Endodermal cell (in vitro differentiated cells): ENCODE data around the gene PLA2G4D. TPM values are rescaled to one million over a fixed set of nuclear protein-coding genes. Genes with fewer than 3 reads are reported as not detected.

Source experiments
- DNase-seq: peaks from one replicate; pipeline ENCODE4 v3.0.0-alpha.2; 2017
- H3K27ac ChIP-seq: 2 replicates; pipeline ENCODE4 v1.5.1; 2013; ENCODE audit warnings: mild to moderate bottlenecking, low read depth, low read length, moderate library complexity
- H3K27me3 ChIP-seq: 2 replicates; pipeline ENCODE4 v1.6.1; 2013; ENCODE audit warnings: mild to moderate bottlenecking, low read length, moderate library complexity; ENCODE audit not compliant: insufficient read depth, control insufficient read depth, poor library complexity, severe bottlenecking
- H3K36me3 ChIP-seq: 2 replicates; pipeline ENCODE4 v1.7.0; 2013; ENCODE audit warnings: mild to moderate bottlenecking, low read length, moderate library complexity; ENCODE audit not compliant: control insufficient read depth, insufficient read depth
- H3K4me1 ChIP-seq: one replicate; pipeline ENCODE4 v1.7.0; 2013; ENCODE audit warnings: low read length; ENCODE audit not compliant: control insufficient read depth, insufficient read depth
- H3K4me3 ChIP-seq: 2 replicates; pipeline ENCODE4 v1.5.1; 2013; ENCODE audit warnings: mild to moderate bottlenecking, low read length, moderate library complexity
- H3K9ac ChIP-seq: 2 replicates; pipeline ENCODE4 v1.6.1; 2013; ENCODE audit warnings: mild to moderate bottlenecking, low read length, moderate library complexity; ENCODE audit not compliant: poor library complexity, severe bottlenecking; ENCODE audit errors: extremely low read depth
- H3K9me3 ChIP-seq: 2 replicates; pipeline ENCODE4 v1.6.1; 2013; ENCODE audit warnings: mild to moderate bottlenecking, low read length, moderate library complexity; ENCODE audit not compliant: control insufficient read depth
- H3K27ac Mint-ChIP-seq: 2 replicates; pipeline ENCODE4 v1.8.0; 2020; ENCODE audit warnings: mixed read lengths
- H3K27me3 Mint-ChIP-seq: 2 replicates; pipeline ENCODE4 v1.8.0; 2021; ENCODE audit warnings: mild to moderate bottlenecking, mixed read lengths; ENCODE audit not compliant: insufficient read depth
- H3K36me3 Mint-ChIP-seq: 2 replicates; pipeline ENCODE4 v1.8.0; 2020; ENCODE audit warnings: low read depth, mixed read lengths
- H3K4me1 Mint-ChIP-seq: 2 replicates; pipeline ENCODE4 v1.8.0; 2020; ENCODE audit warnings: mixed read lengths
- H3K4me3 Mint-ChIP-seq: 2 replicates; pipeline ENCODE4 v1.8.0; 2020; ENCODE audit warnings: mild to moderate bottlenecking, moderate library complexity, mixed read lengths
- H3K9me3 Mint-ChIP-seq: 2 replicates; pipeline ENCODE4 v1.8.0; 2020; ENCODE audit warnings: mild to moderate bottlenecking, mixed read lengths
- WGBS, 2 experiments: methylation state at CpG; one replicate each; pipeline versions ENCODE4 v1.1.5 to v1.1.7; 2013; ENCODE audit warnings: missing lambda C conversion rate in 2 of 2, mixed read lengths in 1 of 2; ENCODE audit not compliant: insufficient coverage in 1 of 2, insufficient read length in 1 of 2; 5-methylcytosine and 5-hydroxymethylcytosine counted together
- total RNA-seq, 2 donors: library from RNA; stranded (reverse); fragmentation: NEBNext Ultra II Directional in 1 of 2; extraction: Animal tissue kit (Norgen Biotek cat#: 25700) in 1 of 2; gene quantifications; 2 replicates in 1 of 2; 3 replicates in 1 of 2; pipeline ENCODE4 v1.2.1, GENCODE V29; 2021
- TF ChIP-seq, protein P1 (sequence below): fragments of 200-600 bp; sonication (generic); conservative IDR thresholded peaks from 2 replicates; pipeline ENCODE4 v1.5.0; 2021; ENCODE audit warnings: antibody characterized with exemption, mild to moderate bottlenecking

Gene PLA2G4D
- total RNA-seq, 2 donors from 2014 or later = not detected

DNA sequence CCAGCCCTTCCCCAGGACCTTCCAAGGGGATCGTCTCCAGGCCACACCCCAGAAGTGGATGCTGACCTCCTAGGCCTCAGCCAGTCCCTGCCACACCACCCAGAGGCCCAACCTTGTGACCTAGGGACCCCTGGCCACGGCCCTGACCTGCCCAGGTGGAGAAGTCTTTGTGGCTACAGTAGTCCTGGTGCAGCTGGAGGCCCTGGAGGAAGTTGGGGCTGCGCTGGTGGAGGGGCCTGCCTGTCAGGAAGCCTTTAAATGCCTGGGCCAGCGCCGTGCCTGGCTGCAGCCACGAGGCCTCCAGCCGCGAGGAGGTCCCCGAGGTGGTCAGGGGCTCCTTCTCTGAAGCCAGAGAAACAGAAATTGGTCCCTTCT lies 23.4 kb downstream of the PLA2G4D start:
- TF ChIP-seq, protein P1, sequence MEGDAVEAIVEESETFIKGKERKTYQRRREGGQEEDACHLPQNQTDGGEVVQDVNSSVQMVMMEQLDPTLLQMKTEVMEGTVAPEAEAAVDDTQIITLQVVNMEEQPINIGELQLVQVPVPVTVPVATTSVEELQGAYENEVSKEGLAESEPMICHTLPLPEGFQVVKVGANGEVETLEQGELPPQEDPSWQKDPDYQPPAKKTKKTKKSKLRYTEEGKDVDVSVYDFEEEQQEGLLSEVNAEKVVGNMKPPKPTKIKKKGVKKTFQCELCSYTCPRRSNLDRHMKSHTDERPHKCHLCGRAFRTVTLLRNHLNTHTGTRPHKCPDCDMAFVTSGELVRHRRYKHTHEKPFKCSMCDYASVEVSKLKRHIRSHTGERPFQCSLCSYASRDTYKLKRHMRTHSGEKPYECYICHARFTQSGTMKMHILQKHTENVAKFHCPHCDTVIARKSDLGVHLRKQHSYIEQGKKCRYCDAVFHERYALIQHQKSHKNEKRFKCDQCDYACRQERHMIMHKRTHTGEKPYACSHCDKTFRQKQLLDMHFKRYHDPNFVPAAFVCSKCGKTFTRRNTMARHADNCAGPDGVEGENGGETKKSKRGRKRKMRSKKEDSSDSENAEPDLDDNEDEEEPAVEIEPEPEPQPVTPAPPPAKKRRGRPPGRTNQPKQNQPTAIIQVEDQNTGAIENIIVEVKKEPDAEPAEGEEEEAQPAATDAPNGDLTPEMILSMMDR = no peak
- H3K27me3 Mint-ChIP-seq = no peaks in the 10 kb centered on the region
- no peaks in the 10 kb centered on the region for H3K9me3 Mint-ChIP-seq

DNA sequence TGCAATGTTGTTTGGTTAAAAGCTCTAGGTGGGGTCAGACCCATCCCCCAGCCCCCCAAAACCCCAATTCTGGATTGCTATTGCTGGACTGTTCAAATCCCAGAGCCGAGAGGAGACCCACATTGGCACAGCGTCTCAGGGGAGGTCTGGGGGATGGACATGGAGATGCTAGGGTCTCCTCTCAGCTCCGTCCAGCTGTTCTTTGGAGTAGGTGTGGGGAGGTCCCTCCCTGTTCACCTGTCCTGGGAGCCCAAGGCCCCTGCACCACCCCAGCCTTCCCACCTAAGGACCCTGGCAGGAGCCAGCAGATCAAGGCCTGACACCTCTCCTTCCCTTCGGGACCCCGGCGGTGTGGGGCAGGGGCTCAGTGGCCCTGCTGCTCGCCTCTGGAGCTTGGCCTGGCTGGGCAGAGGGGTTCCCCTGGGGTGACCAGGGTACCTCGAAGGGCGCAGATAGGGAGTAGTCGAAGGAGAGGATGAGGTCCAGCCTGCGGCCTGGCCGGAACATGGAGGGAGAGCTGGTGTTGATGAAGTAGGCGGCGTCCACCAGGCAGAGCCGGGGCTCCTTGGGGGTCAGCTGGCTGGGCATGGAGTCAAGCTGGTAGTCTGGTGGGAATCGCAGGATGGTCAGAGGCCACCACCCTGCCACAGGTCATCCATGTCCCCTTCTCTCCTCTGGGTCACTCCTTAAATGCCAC lies 23.9 kb downstream of the PLA2G4D start:
- Histone ChIP-seq H3K27ac (no peak overlapping the region), H3K9me3 (no peaks in the 10 kb centered on the region), H3K4me1 (peaks cover 2% of the 10 kb centered on the region), H3K36me3 (no peaks in the 10 kb centered on the region), H3K9ac (no peak overlapping the region), H3K4me3 (no peak overlapping the region), H3K27me3 (no peaks in the 10 kb centered on the region)
- H3K27me3 Mint-ChIP-seq = no peaks in the 10 kb centered on the region
- TF ChIP-seq, protein P1 = no peak
- no peaks in the 10 kb centered on the region for H3K9me3 Mint-ChIP-seq
- H3K4me1 Mint-ChIP-seq = peaks cover 6% of the 10 kb centered on the region
- DNase-seq = peak; percentile 34
- no peak overlapping the region for H3K27ac Mint-ChIP-seq
- H3K36me3 Mint-ChIP-seq = no peaks in the 10 kb centered on the region
- WGBS, 2 experiments = 86 to 87% methylated on average over 7 to 16 of the region's 16 CpGs
- no peak overlapping the region for H3K4me3 Mint-ChIP-seq

More for the DNA sequence above, 23.4 kb downstream of the PLA2G4D start:
- Histone ChIP-seq H3K36me3 (no peaks in the 10 kb centered on the region), H3K4me3 (no peak overlapping the region), H3K27ac (no peak overlapping the region), H3K9me3 (no peaks in the 10 kb centered on the region), H3K4me1 (peaks cover 2% of the 10 kb centered on the region), H3K9ac (no peak overlapping the region), H3K27me3 (no peaks in the 10 kb centered on the region)
- 90 to 92% methylated on average over 5 to 9 of the region's 9 CpGs for WGBS, 2 experiments
- H3K27ac Mint-ChIP-seq = no peak overlapping the region
- H3K4me3 Mint-ChIP-seq = no peak overlapping the region
- no peaks in the 10 kb centered on the region for H3K36me3 Mint-ChIP-seq
- H3K4me1 Mint-ChIP-seq = peaks cover 2% of the 10 kb centered on the region
- DNase-seq = no peak

DNA sequence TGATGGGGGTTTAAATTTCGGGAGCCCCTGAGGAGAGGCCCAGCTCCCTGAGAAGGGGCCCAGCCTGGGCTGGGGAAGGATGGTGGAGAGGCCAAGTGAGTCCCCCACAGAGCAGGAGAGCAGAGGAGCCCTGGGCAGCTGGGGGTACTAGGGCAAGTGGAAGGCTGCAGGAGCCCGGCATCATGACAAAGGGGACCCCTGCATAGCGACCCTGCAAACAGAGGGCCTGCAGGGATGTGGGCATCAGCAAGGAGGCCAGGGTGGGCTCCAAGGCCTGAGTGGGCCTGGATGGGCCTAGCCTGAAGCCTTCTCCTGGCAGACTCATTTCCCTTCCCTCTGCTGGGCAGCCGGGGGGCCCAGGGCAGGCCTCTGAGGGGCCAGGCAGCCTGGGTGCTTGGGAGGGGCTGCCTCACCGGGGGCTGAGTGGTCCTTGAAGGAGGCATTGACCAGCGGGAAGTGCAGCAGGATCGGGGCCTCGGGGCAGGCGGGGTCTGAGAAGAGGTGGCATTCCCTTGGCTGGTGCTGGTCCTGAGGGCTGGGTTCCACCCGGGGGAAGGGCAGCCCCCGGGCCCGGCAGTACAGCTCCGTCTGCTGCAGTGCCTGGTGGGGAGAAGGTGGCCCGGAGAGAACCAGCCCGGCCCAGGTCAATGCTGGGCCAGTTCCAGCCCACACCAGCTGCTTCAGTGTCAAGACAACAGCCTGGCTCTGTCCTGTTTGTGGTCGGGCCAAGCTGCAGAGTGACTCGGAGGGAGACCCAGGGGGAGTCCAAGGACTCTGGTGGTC lies 24.7 kb downstream of the PLA2G4D start:
- no peak overlapping the region for H3K27ac ChIP-seq
- H3K4me3 ChIP-seq = no peak overlapping the region
- peaks cover 2% of the 10 kb centered on the region for H3K4me1 ChIP-seq
- Mint-ChIP-seq H3K4me1 (peaks cover 6% of the 10 kb centered on the region), H3K27me3 (no peaks in the 10 kb centered on the region), H3K36me3 (no peaks in the 10 kb centered on the region), H3K27ac (no peak overlapping the region), H3K4me3 (no peak overlapping the region), H3K9me3 (no peaks in the 10 kb centered on the region)
- TF ChIP-seq, protein P1 = no peak
- no peak overlapping the region for H3K9ac ChIP-seq
- no peaks in the 10 kb centered on the region for H3K9me3 ChIP-seq
- H3K27me3 ChIP-seq = no peaks in the 10 kb centered on the region
- no peak for DNase-seq
- H3K36me3 ChIP-seq = no peaks in the 10 kb centered on the region
- 82 to 91% methylated on average over 10 to 17 of the region's 17 CpGs for WGBS, 2 experiments
